Activated CD4-positive, alpha-beta T cell treated with anti-CD3 and anti-CD28 coated beads, Interleukin-2, amount 10 ng/mL, durations not matched to agents 7 days and 5 days (primary cell): ENCODE measurements around the gene CRABP2. TPM values are rescaled to one million over a fixed set of nuclear protein-coding genes. Genes with fewer than 3 reads are reported as not detected.

Experiments
- CTCF ChIA-PET: fragments of 350-600 bp; sonication (Branson Sonifier 250); formaldehyde crosslinking; loops from one replicate; lab custom pipeline; 2021; ENCODE audit warnings: antibody characterized with exemption; lab: Charles Lee
- POLR2A ChIA-PET: fragments of 350-600 bp; sonication (Branson Sonifier 250); formaldehyde crosslinking; loops from one replicate; lab custom pipeline; 2021; ENCODE audit warnings: antibody characterized with exemption; lab: Charles Lee
- DNase-seq: peaks from one replicate; pipeline ENCODE4 v3.0.0-alpha.2; 2020
- H3K27ac Mint-ChIP-seq: one replicate; pipeline ENCODE4 v1.8.0; 2021; ENCODE audit warnings: mild to moderate bottlenecking, moderate library complexity, mixed read lengths
- H3K27me3 Mint-ChIP-seq: one replicate; pipeline ENCODE4 v1.8.0; 2021; ENCODE audit warnings: mixed read lengths
- H3K36me3 Mint-ChIP-seq: one replicate; pipeline ENCODE4 v1.8.0; 2021; ENCODE audit warnings: low read depth, mixed read lengths
- H3K4me1 Mint-ChIP-seq: one replicate; pipeline ENCODE4 v1.8.0; 2021; ENCODE audit warnings: mixed read lengths
- H3K4me3 Mint-ChIP-seq: one replicate; pipeline ENCODE4 v1.8.0; 2021; ENCODE audit warnings: mild to moderate bottlenecking, moderate library complexity, mixed read lengths
- H3K9me3 Mint-ChIP-seq: one replicate; pipeline ENCODE4 v1.8.0; 2021; ENCODE audit warnings: mixed read lengths
- total RNA-seq, 2 experiments: library from RNA; stranded (reverse); gene quantifications; one replicate each; pipeline ENCODE4 v1.2.3, GENCODE V29; 2021

The CRABP2 gene
- total RNA-seq, 2 experiments from 2014 or later, result 0.77 to 1.1 TPM

- CTCF ChIA-PET, result interaction anchor here (0.9 to 2.8 kb wide), 4 partner anchors 10 to 55 kb away, joined by 3 to 7 read pairs (median 5); no protein-coding TSS in a partner anchor
- no peaks in the 10 kb centered on the region for H3K4me1 Mint-ChIP-seq
- POLR2A ChIA-PET, result no interaction called here
- H3K27me3 Mint-ChIP-seq, result peaks cover 41% of the 10 kb centered on the region
- H3K36me3 Mint-ChIP-seq, result no peaks in the 10 kb centered on the region
- no peak overlapping the region for H3K27ac Mint-ChIP-seq
- no peaks in the 10 kb centered on the region for H3K9me3 Mint-ChIP-seq
- H3K4me3 Mint-ChIP-seq, result no peak overlapping the region
- DNase-seq, result no peak
Measured at GRCh38 chr1:156670791-156671190, 34.6 kb downstream of the CRABP2 start.

- H3K9me3 Mint-ChIP-seq, result no peaks in the 10 kb centered on the region
Measured at GRCh38 chr1:156670359-156670758, 35.0 kb downstream of the CRABP2 start.

GRCh38 chr1:156669794-156670193, 35.6 kb downstream of the CRABP2 start:
- Mint-ChIP-seq H3K27ac (no peak overlapping the region), H3K4me3 (no peak overlapping the region), H3K4me1 (peaks cover 6% of the 10 kb centered on the region), H3K27me3 (peaks cover 41% of the 10 kb centered on the region), H3K9me3 (no peaks in the 10 kb centered on the region), H3K36me3 (no peaks in the 10 kb centered on the region)
- ChIA-PET POLR2A (no interaction called here), CTCF (interaction anchor here (2.1 to 2.8 kb wide), 2 partner anchors 9 to 10 kb away, joined by 7 read pairs; no protein-coding TSS in a partner anchor)
- DNase-seq, result no peak

More at GRCh38 chr1:156670359-156670758, 35.0 kb downstream of the CRABP2 start:
- CTCF ChIA-PET, result interaction anchor here (2.1 to 2.8 kb wide), 2 partner anchors 9 to 11 kb away, joined by 7 read pairs; no protein-coding TSS in a partner anchor
- H3K4me3 Mint-ChIP-seq, result no peak overlapping the region
- H3K36me3 Mint-ChIP-seq, result no peaks in the 10 kb centered on the region
- DNase-seq, result no peak
- H3K27ac Mint-ChIP-seq, result no peak overlapping the region
- peaks cover 41% of the 10 kb centered on the region for H3K27me3 Mint-ChIP-seq
- H3K4me1 Mint-ChIP-seq, result peaks cover 4% of the 10 kb centered on the region
- POLR2A ChIA-PET, result no interaction called here

- peaks cover 9% of the 10 kb centered on the region for H3K4me1 Mint-ChIP-seq
- no peaks in the 10 kb centered on the region for H3K9me3 Mint-ChIP-seq
Measured at GRCh38 chr1:156668801-156669637, 36.4 kb downstream of the CRABP2 start.

GRCh38 chr1:156667968-156668709, 37.2 kb downstream of the CRABP2 start:
- DNase-seq, result no peak
- Mint-ChIP-seq H3K36me3 (no peaks in the 10 kb centered on the region), H3K4me3 (no peak overlapping the region), H3K27me3 (peaks cover 32% of the 10 kb centered on the region), H3K4me1 (peaks cover 9% of the 10 kb centered on the region), H3K27ac (no peak overlapping the region), H3K9me3 (no peaks in the 10 kb centered on the region)
- CTCF ChIA-PET, result interaction anchor here (0.9 to 2.8 kb wide), 4 partner anchors 8 to 38 kb away, joined by 4 to 7 read pairs (median 4); no protein-coding TSS in a partner anchor
- POLR2A ChIA-PET, result no interaction called here

More at GRCh38 chr1:156668801-156669637, 36.4 kb downstream of the CRABP2 start:
- H3K27ac Mint-ChIP-seq, result no peak overlapping the region
- H3K36me3 Mint-ChIP-seq, result no peaks in the 10 kb centered on the region
- H3K4me3 Mint-ChIP-seq, result no peak overlapping the region
- no peak for DNase-seq
- CTCF ChIA-PET, result interaction anchor here (1.0 to 2.8 kb wide), 4 partner anchors 8 to 37 kb away, joined by 4 to 7 read pairs (median 6); no protein-coding TSS in a partner anchor
- POLR2A ChIA-PET, result no interaction called here
- peaks cover 36% of the 10 kb centered on the region for H3K27me3 Mint-ChIP-seq

GRCh38 chr1:156667610-156667967, 37.8 kb downstream of the CRABP2 start:
- Mint-ChIP-seq H3K9me3 (no peaks in the 10 kb centered on the region), H3K27ac (no peak overlapping the region), H3K4me1 (peaks cover 12% of the 10 kb centered on the region), H3K36me3 (no peaks in the 10 kb centered on the region), H3K4me3 (no peak overlapping the region), H3K27me3 (peaks cover 31% of the 10 kb centered on the region)
- POLR2A ChIA-PET, result no interaction called here
- CTCF ChIA-PET, result interaction anchor here (0.9 kb wide), 1 partner anchor 22 kb away, joined by 4 read pairs; no protein-coding TSS in a partner anchor
- DNase-seq, result no peak

GRCh38 chr1:156666862-156667609, 38.3 kb downstream of the CRABP2 start:
- POLR2A ChIA-PET, result no interaction called here
- CTCF ChIA-PET, result interaction anchor here (0.7 to 0.9 kb wide), 2 partner anchors 23 to 59 kb away, joined by 3 to 4 read pairs; no protein-coding TSS in a partner anchor
- no peak for DNase-seq
- Mint-ChIP-seq H3K27me3 (peaks cover 26% of the 10 kb centered on the region), H3K36me3 (no peaks in the 10 kb centered on the region), H3K4me1 (peaks cover 18% of the 10 kb centered on the region), H3K4me3 (no peak overlapping the region), H3K9me3 (no peaks in the 10 kb centered on the region), H3K27ac (no peak overlapping the region)

GRCh38 chr1:156665539-156665938, 39.8 kb downstream of the CRABP2 start:
- ChIA-PET POLR2A (no interaction called here), CTCF (interaction anchor here (1.2 to 1.8 kb wide), 4 partner anchors 24 to 60 kb away, joined by 3 to 5 read pairs (median 4); no protein-coding TSS in a partner anchor)
- Mint-ChIP-seq H3K36me3 (no peaks in the 10 kb centered on the region), H3K27me3 (peaks cover 15% of the 10 kb centered on the region), H3K9me3 (no peaks in the 10 kb centered on the region), H3K4me1 (peaks cover 33% of the 10 kb centered on the region), H3K27ac (peak overlapping the region; percentile 69), H3K4me3 (no peak overlapping the region)
- no peak for DNase-seq

GRCh38 chr1:156664767-156665411, 40.5 kb downstream of the CRABP2 start:
- ChIA-PET CTCF (interaction anchor here (0.6 to 1.8 kb wide), 8 partner anchors 11 to 1490 kb away, joined by 3 to 5 read pairs (median 4); partner anchors contain the start of gene NES), POLR2A (no interaction called here)
- no peak for DNase-seq
- H3K27ac Mint-ChIP-seq, result no peak overlapping the region
- peaks cover 38% of the 10 kb centered on the region for H3K4me1 Mint-ChIP-seq
- peaks cover 15% of the 10 kb centered on the region for H3K27me3 Mint-ChIP-seq
- H3K36me3 Mint-ChIP-seq, result no peaks in the 10 kb centered on the region
- no peaks in the 10 kb centered on the region for H3K9me3 Mint-ChIP-seq
- H3K4me3 Mint-ChIP-seq, result no peak overlapping the region

GRCh38 chr1:156664046-156664766, 41.2 kb downstream of the CRABP2 start:
- no peaks in the 10 kb centered on the region for H3K36me3 Mint-ChIP-seq
- no peaks in the 10 kb centered on the region for H3K9me3 Mint-ChIP-seq
- CTCF ChIA-PET, result interaction anchor here (0.6 to 1.8 kb wide), 7 partner anchors 12 to 1490 kb away, joined by 3 to 5 read pairs (median 4); partner anchors contain the start of gene NES
- H3K27me3 Mint-ChIP-seq, result peaks cover 15% of the 10 kb centered on the region
- H3K27ac Mint-ChIP-seq, result no peak overlapping the region
- no peak for DNase-seq
- H3K4me1 Mint-ChIP-seq, result peaks cover 45% of the 10 kb centered on the region
- POLR2A ChIA-PET, result no interaction called here
- H3K4me3 Mint-ChIP-seq, result no peak overlapping the region

- Mint-ChIP-seq H3K9me3 (no peaks in the 10 kb centered on the region), H3K4me1 (peaks cover 51% of the 10 kb centered on the region)
Measured at GRCh38 chr1:156663178-156663577, 42.2 kb downstream of the CRABP2 start.

More at GRCh38 chr1:156663178-156663577, 42.2 kb downstream of the CRABP2 start:
- no peak for DNase-seq
- Mint-ChIP-seq H3K27me3 (peaks cover 15% of the 10 kb centered on the region), H3K4me3 (no peak overlapping the region), H3K36me3 (no peaks in the 10 kb centered on the region), H3K27ac (peak overlapping the region; percentile 34)
- ChIA-PET CTCF (interaction anchor here (0.9 to 6.6 kb wide), 2 partner anchors 55 to 63 kb away, joined by 4 to 54 read pairs; partner anchors contain the start of genes ISG20L2 and METTL25B), POLR2A (no interaction called here)
